Neural crest cell (in vitro differentiated cells): Measurements from ENCODE around the gene DHFR. TPM values are rescaled to one million over a fixed set of nuclear protein-coding genes. Genes with fewer than 3 reads are reported as not detected.

Source experiments
- DNase-seq: peaks from one replicate; pipeline ENCODE4 v3.0.0; 2021; ENCODE audit warnings: low read depth, mixed read lengths, low spot score
- H3K27ac Mint-ChIP-seq: one replicate; pipeline ENCODE4 v1.8.0; 2021; ENCODE audit warnings: mild to moderate bottlenecking, mixed read lengths; ENCODE audit not compliant: unreplicated experiment
- H3K27me3 Mint-ChIP-seq: 2 replicates; pipeline ENCODE4 v1.8.0; 2021; ENCODE audit warnings: low read depth, mild to moderate bottlenecking, mixed read lengths
- H3K36me3 Mint-ChIP-seq: 2 replicates; pipeline ENCODE4 v1.8.0; 2021; ENCODE audit warnings: low read depth, mild to moderate bottlenecking, mixed read lengths
- H3K4me1 Mint-ChIP-seq: 2 replicates; pipeline ENCODE4 v1.8.0; 2021; ENCODE audit warnings: mixed read lengths
- H3K4me3 Mint-ChIP-seq: one replicate; pipeline ENCODE4 v1.8.0; 2021; ENCODE audit warnings: mild to moderate bottlenecking, mixed read lengths
- H3K9me3 Mint-ChIP-seq: 2 replicates; pipeline ENCODE4 v1.8.0; 2021; ENCODE audit warnings: mixed read lengths
- CTCF ChIP-seq: fragments of 200-600 bp; sonication (generic); conservative IDR thresholded peaks from 2 replicates; pipeline ENCODE4 v1.5.0; 2021; ENCODE audit warnings: antibody characterized with exemption, mild to moderate bottlenecking
- long read RNA-seq: library from polyadenylated mRNA; unstranded; transcript quantifications from one replicate; pipeline ENCODE4 v2.0.0, GENCODE V29; 2020
- total RNA-seq: library from RNA; stranded (reverse); gene quantifications from 2 replicates; pipeline ENCODE4 v1.2.1, GENCODE V29; 2021

Gene DHFR
- total RNA-seq, result 112 TPM in 2 replicates
- long read RNA-seq, transcript DHFR-201 (6 exons, 3,917 nt), result major isoform, 72 of 97 reads
- long read RNA-seq, partial matches to known transcripts, result 8 of 97 reads
- long read RNA-seq, other reads (novel, unspliced or antisense), result 12 of 97 reads

DNA sequence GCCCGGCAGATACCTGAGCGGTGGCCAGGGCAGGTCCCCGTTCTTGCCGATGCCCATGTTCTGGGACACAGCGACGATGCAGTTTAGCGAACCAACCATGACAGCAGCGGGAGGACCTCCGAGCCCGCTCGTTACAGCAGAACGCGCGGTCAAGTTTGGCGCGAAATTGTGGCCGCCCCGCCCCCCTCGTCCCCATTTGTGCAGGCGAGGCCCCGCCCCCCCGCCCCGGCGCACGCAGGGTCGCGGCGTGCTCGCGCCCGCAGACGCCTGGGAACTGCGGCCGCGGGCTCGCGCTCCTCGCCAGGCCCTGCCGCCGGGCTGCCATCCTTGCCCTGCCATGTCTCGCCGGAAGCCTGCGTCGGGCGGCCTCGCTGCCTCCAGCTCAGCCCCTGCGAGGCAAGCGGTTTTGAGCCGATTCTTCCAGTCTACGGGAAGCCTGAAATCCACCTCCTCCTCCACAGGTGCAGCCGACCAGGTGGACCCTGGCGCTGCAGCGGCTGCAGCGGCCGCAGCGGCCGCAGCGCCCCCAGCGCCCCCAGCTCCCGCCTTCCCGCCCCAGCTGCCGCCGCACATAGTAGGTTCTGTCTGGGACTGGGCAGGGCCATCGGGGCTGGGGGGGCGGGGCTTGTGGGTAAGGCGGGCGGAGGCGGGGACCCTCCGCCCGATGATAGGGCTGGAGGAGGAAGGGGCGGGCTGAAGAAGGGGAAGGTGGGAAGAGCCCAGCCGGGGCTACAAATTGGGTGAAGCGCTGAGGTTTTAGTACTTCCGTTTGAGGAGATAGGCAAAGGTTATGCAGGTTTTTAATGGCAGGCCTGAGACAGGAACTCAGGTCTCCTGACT is at the start of gene DHFR, which contains the start of gene MSH3:
Gene DHFR (minus strand): TSS at position 593 of the 840 bp plus-strand sequence. CDS start 494 bp downstream, at position 99.
Gene MSH3 (plus strand): TSS at position 262 of the 840 bp plus-strand sequence. CDS start 76 bp downstream, at position 338.
- H3K36me3 Mint-ChIP-seq, result peaks cover 17% of the 10 kb centered on the region
- peak; percentile 84 for DNase-seq
- TF ChIP-seq CTCF, result peak; percentile 25
- H3K27ac Mint-ChIP-seq, result peak within 1 kb of the TSS; percentile 99
- H3K27me3 Mint-ChIP-seq, result no peaks in the 10 kb centered on the region
- H3K9me3 Mint-ChIP-seq, result no peaks in the 10 kb centered on the region
- H3K4me1 Mint-ChIP-seq, result peaks cover 29% of the 10 kb centered on the region
- peak within 1 kb of the TSS; percentile 99 for H3K4me3 Mint-ChIP-seq

- Mint-ChIP-seq H3K9me3 (no peaks in the 10 kb centered on the region), H3K4me3 (no peak overlapping the region), H3K27me3 (no peaks in the 10 kb centered on the region), H3K36me3 (no peaks in the 10 kb centered on the region), H3K27ac (peak overlapping the region; percentile 68), H3K4me1 (peaks cover 11% of the 10 kb centered on the region)
- no peak for TF ChIP-seq CTCF
- no peak for DNase-seq
These were observed 49.4 kb upstream of the DHFR start for GRCh38 chr5:80704221-80704620.

DNA sequence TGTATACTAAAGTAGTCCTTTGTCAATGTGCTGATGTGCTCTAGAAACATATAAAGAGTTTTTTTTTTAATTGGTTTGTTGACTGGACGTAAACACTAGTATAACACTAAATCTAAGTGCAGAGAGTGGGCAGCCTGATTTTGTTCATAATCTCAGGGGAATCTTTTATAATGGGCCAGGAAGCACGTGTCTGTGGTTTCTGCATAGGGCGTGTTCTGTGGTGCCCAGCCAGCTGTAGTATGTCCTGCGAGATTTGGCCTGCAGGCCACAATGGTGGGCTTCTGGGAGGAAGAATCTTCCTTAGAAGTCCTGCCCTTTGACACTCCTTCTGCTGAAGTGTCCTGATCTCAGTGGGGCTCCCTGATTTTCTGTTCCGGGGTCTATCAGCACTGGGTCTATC is 49.0 kb upstream of the DHFR start:
- Mint-ChIP-seq H3K4me1 (peaks cover 11% of the 10 kb centered on the region), H3K9me3 (no peaks in the 10 kb centered on the region), H3K27ac (peak overlapping the region; percentile 68), H3K27me3 (no peaks in the 10 kb centered on the region), H3K36me3 (no peaks in the 10 kb centered on the region), H3K4me3 (no peak overlapping the region)
- DNase-seq, result no peak
- TF ChIP-seq CTCF, result no peak

GRCh38 chr5:80703291-80703690 is 48.5 kb upstream of the DHFR start:
- H3K27me3 Mint-ChIP-seq, result no peaks in the 10 kb centered on the region
- no peak for DNase-seq
- H3K4me3 Mint-ChIP-seq, result no peak overlapping the region
- peaks cover 11% of the 10 kb centered on the region for H3K4me1 Mint-ChIP-seq
- no peak for TF ChIP-seq CTCF
- no peak overlapping the region for H3K27ac Mint-ChIP-seq
- no peaks in the 10 kb centered on the region for H3K9me3 Mint-ChIP-seq
- H3K36me3 Mint-ChIP-seq, result no peaks in the 10 kb centered on the region

- Mint-ChIP-seq H3K27ac (peak overlapping the region; percentile 17), H3K27me3 (no peaks in the 10 kb centered on the region), H3K4me3 (no peak overlapping the region), H3K9me3 (no peaks in the 10 kb centered on the region), H3K36me3 (no peaks in the 10 kb centered on the region), H3K4me1 (peaks cover 11% of the 10 kb centered on the region)
- no peak for TF ChIP-seq CTCF
- no peak for DNase-seq
These were observed 46.8 kb upstream of the DHFR start for GRCh38 chr5:80701597-80701996.
